ENCODE measurements around the gene EFCAB6. TPM values are rescaled to one million over a fixed set of nuclear protein-coding genes. Genes with fewer than 3 reads are reported as not detected.

Gene EFCAB6
- total and polyA plus RNA-seq, 2 of the 4 experiments (the other 2 are of a cell fraction), result 0.44 to 1.1 TPM

GRCh38 chr22:43516386-43516785, 295.7 kb downstream of the EFCAB6 start:
- no peaks in the 10 kb centered on the region for H3K4me1 ChIP-seq (ENCODE audit: control insufficient read depth, insufficient read depth, low read length)
- in situ Hi-C loops (cut with MboI; ENCODE audit: low sequenced_read_pairs) (no loop called here), intact Hi-C loops (cut with micrococcal nuclease) (no loop called here), dilution Hi-C loops (cut with HindIII; ENCODE audit: low sequenced_read_pairs, unreplicated experiment) (no loop called here)
- no peak overlapping the region for H3K18ac ChIP-seq (ENCODE audit: low read depth, low read length)
- no peak overlapping the region for H3K23ac ChIP-seq (ENCODE audit: low read depth, low read length)
- H4K91ac ChIP-seq (ENCODE audit: insufficient read depth, low read depth, low read length), result no peak overlapping the region
- ChIA-PET CTCF (no interaction called here), POLR2A (ENCODE audit: unreplicated experiment) (no interaction called here)
- no peak overlapping the region for H2BK20ac ChIP-seq (ENCODE audit: low read depth, low read length)
- no peaks in the 10 kb centered on the region for H4K20me1 ChIP-seq (ENCODE audit: insufficient read depth, low read length)
- H3K79me1 ChIP-seq (ENCODE audit: low read depth in 1 of 2, low read length in 2 of 2), result no peaks in the 10 kb centered on the region
- no peak overlapping the region for H3K14ac ChIP-seq (replicated peaks; ENCODE audit: low read depth, low read length)
- no peak overlapping the region for H4K5ac ChIP-seq (ENCODE audit: low read depth, low read length)
- no peak overlapping the region for H2AK5ac ChIP-seq (ENCODE audit: low read depth, low read length)
- TF ChIP-seq RFX5 (IDR thresholded peaks at IDR 0.05; ENCODE audit: low read depth, low read length) (no peak), RCOR1 (IDR thresholded peaks at IDR 0.05; ENCODE audit: insufficient replicate concordance, low read length) (no peak), NFE2L2 (IDR thresholded peaks at IDR 0.05; ENCODE audit: low read depth, low read length) (no peak), CHD1 (IDR thresholded peaks at IDR 0.05; ENCODE audit: low read depth, low read length) (no peak), POLR2A (IDR thresholded peaks at IDR 0.05; ENCODE audit: low read depth, low read length) (no peak), FOS (IDR thresholded peaks at IDR 0.05; ENCODE audit: low read depth, low read length) (no peak), BHLHE40 (IDR thresholded peaks at IDR 0.05; ENCODE audit: low read depth, low read length) (no peak), USF2 (IDR thresholded peaks at IDR 0.05; ENCODE audit: low read depth, low read length) (no peak), CEBPB (IDR thresholded peaks at IDR 0.05; ENCODE audit: low read depth, low read length) (no peak), MAZ (IDR thresholded peaks at IDR 0.05; ENCODE audit: borderline replicate concordance, low read depth, low read length) (no peak), MAFK (IDR thresholded peaks at IDR 0.05; ENCODE audit: low read depth, low read length) (no peak), MXI1 (IDR thresholded peaks at IDR 0.05; ENCODE audit: borderline replicate concordance, low read depth, low read length) (no peak), RAD21 (IDR thresholded peaks at IDR 0.05; ENCODE audit: low read length) (no peak), ELK1 (IDR thresholded peaks at IDR 0.05; ENCODE audit: borderline replicate concordance, low read depth, low read length) (no peak), SMC3 (IDR thresholded peaks at IDR 0.05; ENCODE audit: low read depth, low read length) (no peak)
- TF ChIP-seq, protein P1, sequence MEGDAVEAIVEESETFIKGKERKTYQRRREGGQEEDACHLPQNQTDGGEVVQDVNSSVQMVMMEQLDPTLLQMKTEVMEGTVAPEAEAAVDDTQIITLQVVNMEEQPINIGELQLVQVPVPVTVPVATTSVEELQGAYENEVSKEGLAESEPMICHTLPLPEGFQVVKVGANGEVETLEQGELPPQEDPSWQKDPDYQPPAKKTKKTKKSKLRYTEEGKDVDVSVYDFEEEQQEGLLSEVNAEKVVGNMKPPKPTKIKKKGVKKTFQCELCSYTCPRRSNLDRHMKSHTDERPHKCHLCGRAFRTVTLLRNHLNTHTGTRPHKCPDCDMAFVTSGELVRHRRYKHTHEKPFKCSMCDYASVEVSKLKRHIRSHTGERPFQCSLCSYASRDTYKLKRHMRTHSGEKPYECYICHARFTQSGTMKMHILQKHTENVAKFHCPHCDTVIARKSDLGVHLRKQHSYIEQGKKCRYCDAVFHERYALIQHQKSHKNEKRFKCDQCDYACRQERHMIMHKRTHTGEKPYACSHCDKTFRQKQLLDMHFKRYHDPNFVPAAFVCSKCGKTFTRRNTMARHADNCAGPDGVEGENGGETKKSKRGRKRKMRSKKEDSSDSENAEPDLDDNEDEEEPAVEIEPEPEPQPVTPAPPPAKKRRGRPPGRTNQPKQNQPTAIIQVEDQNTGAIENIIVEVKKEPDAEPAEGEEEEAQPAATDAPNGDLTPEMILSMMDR (conservative IDR thresholded peaks at IDR 0.05; ENCODE audit: low read depth, low read length), result no peak
- no peak overlapping the region for H3K4me2 ChIP-seq (ENCODE audit: low read depth, low read length)
- no peak overlapping the region for H3K4me3 ChIP-seq (ENCODE audit: insufficient read depth, low read depth, low read length)
- no peak overlapping the region for H3K56ac ChIP-seq (ENCODE audit: extremely low read depth, insufficient read depth, low read length)
- WGBS, 2 experiments (ENCODE audit: extremely low coverage in 2 of 2, insufficient read length in 1 of 2), result no CpG with 5 or more reads among the region's 14 CpGs
- H2AK9ac ChIP-seq (replicated peaks; ENCODE audit: low read depth, low read length, poor library complexity), result no peak overlapping the region
- no peak overlapping the region for H2BK120ac ChIP-seq (ENCODE audit: low read depth, low read length)
- no peaks in the 10 kb centered on the region for H3K36me3 ChIP-seq (ENCODE audit: control insufficient read depth, insufficient read depth, low read length)
- H3K9me3 ChIP-seq (ENCODE audit: control insufficient read depth, insufficient read depth, low read length), result peaks cover 10% of the 10 kb centered on the region
- no TSS peak for BruUV-seq (replicated peaks)
- no peak overlapping the region for H2AFZ ChIP-seq (replicated peaks; ENCODE audit: low read length, poor library complexity)
- H2BK5ac ChIP-seq (ENCODE audit: low read depth, low read length, poor library complexity, severe bottlenecking), result no peak overlapping the region
- H3K9ac ChIP-seq (ENCODE audit: low read depth, low read length), result no peak overlapping the region
- DNase-seq, result no peak
- no peak overlapping the region for H2BK15ac ChIP-seq (ENCODE audit: low read depth, low read length)
- no peak overlapping the region for H3K4ac ChIP-seq (ENCODE audit: low read depth, low read length)
- no peaks in the 10 kb centered on the region for H3K27me3 ChIP-seq (ENCODE audit: control insufficient read depth, insufficient read depth, low read length)
- no peak for ATAC-seq (ENCODE audit: low read depth)
- H3K9me1 ChIP-seq (ENCODE audit: insufficient read depth, low read length), result no peaks in the 10 kb centered on the region
- H4K8ac ChIP-seq (ENCODE audit: low read depth in 2 of 2, low read length in 2 of 2), result no peak overlapping the region
- no peak overlapping the region for H3K27ac ChIP-seq (ENCODE audit: insufficient read depth, low read length)
